CD4-positive, CD25-positive, alpha-beta regulatory T cell (primary cell): Measurements from ENCODE around the gene METTL26. TPM values are rescaled to one million over a fixed set of nuclear protein-coding genes. Genes with fewer than 3 reads are reported as not detected.
A peak's percentile ranks its signal among the peaks of the same experiment; 100 is the strongest.

Experiments
- ATAC-seq, 2 donors: fragments of 150-1000 bp; cut with Tn5 transposase; one replicate each; pipeline ENCODE4 v1.10.0; 2021; ENCODE audit warnings: low read depth in 2 of 2, moderate number of reproducible peaks in 2 of 2, moderate library complexity in 1 of 2
- DNase-seq, 3 donors: peaks; one replicate each; pipeline versions ENCODE4 v3.0.0 to v3.0.0-alpha.2; 2012 to 2022; ENCODE audit warnings: mixed read lengths in 1 of 3
- H3K27ac ChIP-seq: one replicate; pipeline ENCODE4 v1.7.0; 2013; ENCODE audit warnings: mild to moderate bottlenecking, low read length; ENCODE audit not compliant: insufficient read depth, poor library complexity, severe bottlenecking
- H3K27me3 ChIP-seq: one replicate; pipeline ENCODE4 v1.7.0; 2013; ENCODE audit warnings: low read length; ENCODE audit not compliant: control insufficient read depth, insufficient read depth
- H3K36me3 ChIP-seq: one replicate; pipeline ENCODE4 v1.7.0; 2013; ENCODE audit warnings: mild to moderate bottlenecking, low read length, moderate library complexity; ENCODE audit not compliant: control insufficient read depth, insufficient read depth
- H3K4me1 ChIP-seq: 2 replicates; pipeline ENCODE4 v1.7.0; 2013; ENCODE audit warnings: mild to moderate bottlenecking, low read length; ENCODE audit not compliant: insufficient read depth, control insufficient read depth, poor library complexity, severe bottlenecking
- H3K4me3 ChIP-seq: one replicate; pipeline ENCODE4 v1.7.0; 2013; ENCODE audit warnings: low read depth, mild to moderate bottlenecking, low read length, moderate library complexity
- H3K9me3 ChIP-seq, 2 experiments: 1 replicate in 1 of 2; 2 replicates in 1 of 2; pipeline ENCODE4 v1.7.0; 2013; ENCODE audit warnings: low read length in 2 of 2, mild to moderate bottlenecking in 1 of 2, moderate library complexity in 1 of 2; ENCODE audit not compliant: control insufficient read depth in 2 of 2
- H3K27ac Mint-ChIP-seq, 3 donors: one replicate each; pipeline ENCODE4 v1.8.0; 2020 to 2022; ENCODE audit warnings: mild to moderate bottlenecking in 3 of 3, mixed read lengths in 3 of 3, moderate library complexity in 2 of 3
- H3K27me3 Mint-ChIP-seq: one replicate; pipeline ENCODE4 v1.8.0; 2022; ENCODE audit warnings: mild to moderate bottlenecking, mixed read lengths
- H3K36me3 Mint-ChIP-seq: one replicate; pipeline ENCODE4 v1.8.0; 2020; ENCODE audit warnings: mixed read lengths
- H3K4me1 Mint-ChIP-seq, 4 donors: one replicate each; pipeline ENCODE4 v1.8.0; 2020 to 2022; ENCODE audit warnings: mixed read lengths in 4 of 4, mild to moderate bottlenecking in 1 of 4
- H3K4me3 Mint-ChIP-seq, 4 donors: one replicate each; pipeline ENCODE4 v1.8.0; 2020 to 2022; ENCODE audit warnings: mild to moderate bottlenecking in 4 of 4, mixed read lengths in 4 of 4, moderate library complexity in 3 of 4
- H3K9me3 Mint-ChIP-seq, 7 donors: one replicate each; pipeline ENCODE4 v1.8.0; 2020 to 2022; ENCODE audit warnings: mixed read lengths in 7 of 7, mild to moderate bottlenecking in 3 of 7, moderate library complexity in 2 of 7
- polyA plus RNA-seq, 4 donors: library from polyadenylated mRNA; unstranded; fragments of 300-500 nt; fragmentation: Illumina TruSeq; gene quantifications; one replicate each; pipeline ENCODE4 v1.2.3, GENCODE V29; 2021
- total RNA-seq: library from RNA; stranded (reverse); gene quantifications from one replicate; pipeline ENCODE4 v1.2.3, GENCODE V29; 2022

The METTL26 gene
- total and polyA plus RNA-seq, 5 donors from 2014 or later = 45.3 to 133 (median 83.4) TPM

DNA sequence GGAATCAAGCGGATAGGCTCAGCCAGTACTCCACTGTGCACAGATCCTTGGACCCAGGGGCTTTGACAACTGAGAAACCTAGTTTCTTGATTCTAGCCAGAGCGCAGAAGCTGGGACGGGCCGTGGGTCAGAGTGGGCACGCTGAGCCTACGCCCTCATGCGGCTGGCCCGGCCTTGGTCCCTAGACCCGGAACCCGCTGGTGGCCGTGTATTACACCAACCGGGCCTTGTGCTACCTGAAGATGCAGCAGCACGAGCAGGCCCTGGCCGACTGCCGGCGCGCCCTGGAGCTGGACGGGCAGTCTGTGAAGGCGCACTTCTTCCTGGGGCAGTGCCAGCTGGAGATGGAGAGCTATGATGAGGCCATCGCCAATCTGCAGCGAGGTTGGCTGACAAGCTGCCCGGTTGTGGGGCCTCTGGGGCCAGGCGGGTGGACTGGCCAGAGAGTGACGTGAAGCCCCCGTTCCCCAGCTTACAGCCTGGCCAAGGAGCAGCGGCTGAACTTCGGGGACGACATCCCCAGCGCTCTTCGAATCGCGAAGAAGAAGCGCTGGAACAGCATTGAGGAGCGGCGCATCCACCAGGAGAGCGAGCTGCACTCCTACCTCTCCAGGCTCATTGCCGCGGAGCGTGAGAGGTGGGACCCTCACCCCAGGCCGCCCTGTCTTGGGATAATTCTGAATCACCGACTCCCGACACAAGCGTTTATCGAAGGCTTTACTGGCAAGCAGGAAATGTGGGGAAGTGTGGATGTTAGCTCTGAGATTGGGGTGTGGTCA, 45.1 kb upstream of the METTL26 start:
- H3K4me1 Mint-ChIP-seq = peaks cover 0 to 44% (median 5%) of the 10 kb centered on the region in 4 donors

GRCh38 chr16:680625-680945, 44.5 kb upstream of the METTL26 start:
- Mint-ChIP-seq H3K9me3 (no peaks in the 10 kb centered on the region), H3K4me3 (peak overlapping the region; percentile 76 to 86 (median 76)), H3K4me1 (peaks cover 0 to 38% (median 5%) of the 10 kb centered on the region in 4 donors), H3K27me3 (no peaks in the 10 kb centered on the region), H3K36me3 (peaks cover 3% of the 10 kb centered on the region), H3K27ac (no peak overlapping the region)
- no peak for ATAC-seq
- DNase-seq = no peak
- H3K9me3 ChIP-seq = no peaks in the 10 kb centered on the region
- H3K36me3 ChIP-seq = peaks cover 9% of the 10 kb centered on the region
- H3K27ac ChIP-seq = peak overlapping the region; percentile 81
- peaks cover 44% of the 10 kb centered on the region for H3K4me1 ChIP-seq
- peak overlapping the region; percentile 58 for H3K4me3 ChIP-seq
- H3K27me3 ChIP-seq = no peaks in the 10 kb centered on the region

More for the DNA sequence above, 45.1 kb upstream of the METTL26 start:
- H3K27ac Mint-ChIP-seq = peak overlapping the region in 1 of 3 donors; percentile 69
- no peaks in the 10 kb centered on the region for H3K9me3 Mint-ChIP-seq
- ATAC-seq (no peak), DNase-seq (no peak)
- H3K4me3 Mint-ChIP-seq = peak overlapping the region; percentile 76 to 86 (median 76)
- no peaks in the 10 kb centered on the region for H3K9me3 ChIP-seq
- no peaks in the 10 kb centered on the region for H3K27me3 Mint-ChIP-seq
- H3K36me3 Mint-ChIP-seq = peaks cover 3% of the 10 kb centered on the region
- peaks cover 43% of the 10 kb centered on the region for H3K4me1 ChIP-seq
- H3K27ac ChIP-seq = peak overlapping the region; percentile 81
- no peaks in the 10 kb centered on the region for H3K27me3 ChIP-seq
- peaks cover 9% of the 10 kb centered on the region for H3K36me3 ChIP-seq
- H3K4me3 ChIP-seq = peak overlapping the region; percentile 58

DNA sequence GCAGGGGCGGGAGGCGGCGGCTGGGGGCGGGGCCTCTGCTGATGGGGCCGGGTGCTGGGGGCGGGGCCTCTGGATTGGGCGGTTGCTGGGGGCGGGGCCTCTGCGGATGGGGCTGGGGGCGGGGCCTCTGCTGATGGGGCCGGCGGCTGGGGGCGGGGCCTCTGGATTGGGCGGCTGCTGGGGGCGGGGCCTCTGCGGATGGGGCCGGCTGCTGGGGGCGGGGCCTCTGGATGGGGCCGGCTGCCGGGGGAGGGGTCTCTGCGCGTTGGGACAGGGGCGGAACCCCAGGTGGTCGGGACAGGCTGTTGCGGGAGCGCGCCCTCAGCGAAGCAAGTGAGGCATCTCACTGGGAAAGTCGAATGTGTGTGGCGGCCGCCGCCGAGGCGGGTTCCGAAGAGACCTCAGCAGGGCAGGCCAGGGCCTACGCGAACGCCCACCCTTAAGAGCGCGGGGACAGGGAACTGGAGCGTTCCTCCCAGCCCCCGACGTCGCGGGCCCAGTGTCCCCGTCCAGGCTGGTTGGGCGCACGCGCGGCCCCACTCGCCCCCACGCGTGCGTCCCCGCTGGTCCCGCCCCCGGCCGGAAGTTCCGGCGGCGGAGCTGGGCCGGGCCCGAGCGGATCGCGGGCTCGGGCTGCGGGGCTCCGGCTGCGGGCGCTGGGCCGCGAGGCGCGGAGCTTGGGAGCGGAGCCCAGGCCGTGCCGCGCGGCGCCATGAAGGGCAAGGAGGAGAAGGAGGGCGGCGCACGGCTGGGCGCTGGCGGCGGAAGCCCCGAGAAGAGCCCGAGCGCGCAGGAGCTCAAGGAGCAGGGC, 43.9 kb upstream of the METTL26 start, which contains the start of gene STUB1:
TSS of gene STUB1 (plus strand) at position 597 of the 811 bp plus-strand sequence. CDS start at position 713, 116 bp downstream.
- Mint-ChIP-seq H3K27ac (peak within 1 kb of the TSS in 2 of 3 donors; percentile 71 to 73), H3K36me3 (peaks cover 3% of the 10 kb centered on the region), H3K4me3 (peak within 1 kb of the TSS; percentile 83 to 93 (median 88)), H3K4me1 (peaks cover 0 to 41% (median 5%) of the 10 kb centered on the region in 4 donors), H3K27me3 (no peaks in the 10 kb centered on the region), H3K9me3 (no peaks in the 10 kb centered on the region)
- peak; percentile 81 to 84 (median 81) for DNase-seq
- Histone ChIP-seq H3K9me3 (no peaks in the 10 kb centered on the region), H3K27ac (peak within 1 kb of the TSS; percentile 81), H3K4me1 (peaks cover 47% of the 10 kb centered on the region), H3K4me3 (peak within 1 kb of the TSS; percentile 58), H3K27me3 (no peaks in the 10 kb centered on the region), H3K36me3 (peaks cover 9% of the 10 kb centered on the region)
- peak; percentile 41 to 42 for ATAC-seq

DNA sequence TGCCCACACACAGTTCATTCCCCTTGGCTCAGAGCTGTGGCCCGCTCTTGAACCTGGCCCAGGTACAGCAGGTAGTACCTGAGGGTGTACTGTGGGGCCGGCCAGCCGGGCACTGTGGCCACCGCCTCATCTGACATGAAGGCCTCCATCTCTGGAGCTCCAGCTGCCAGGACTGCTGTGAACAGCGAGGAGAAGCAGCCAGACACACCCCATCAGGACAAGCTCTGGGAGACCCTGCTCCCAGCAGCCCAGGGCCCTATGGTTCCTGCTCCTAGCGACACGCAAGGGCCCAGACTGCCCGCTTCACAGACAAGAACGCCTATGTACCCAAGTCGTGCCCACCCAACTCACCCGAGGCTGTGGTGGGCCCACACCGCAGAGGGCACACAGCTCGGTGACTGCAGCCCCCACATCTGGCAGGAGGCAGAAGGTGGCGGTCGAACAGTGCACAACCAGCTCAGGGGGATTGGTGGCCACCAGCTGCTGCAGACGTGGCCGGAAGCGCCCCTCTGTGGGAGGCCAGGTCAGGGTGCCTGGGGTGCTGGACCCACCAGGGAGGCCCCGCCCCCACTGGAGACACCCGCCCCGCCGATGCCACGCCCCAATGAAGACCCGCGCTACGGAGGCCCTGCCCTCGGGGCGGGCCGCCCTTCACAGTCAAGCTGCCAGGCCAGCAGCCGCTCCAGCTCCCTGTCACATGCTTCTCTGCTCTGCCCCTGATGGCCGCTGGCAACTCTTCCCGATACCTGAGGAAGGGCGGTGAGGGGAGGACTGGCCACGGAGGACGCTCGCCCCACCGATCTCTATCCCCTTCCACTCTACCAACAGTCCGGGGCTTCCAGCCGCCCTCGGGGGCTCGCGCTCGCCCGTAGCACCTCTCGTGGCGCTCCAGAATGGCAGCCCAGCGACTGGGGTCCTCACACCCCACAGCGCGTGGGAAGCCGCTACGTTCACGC, 43.0 kb upstream of the METTL26 start:
- Mint-ChIP-seq H3K27ac (peak overlapping the region in 1 of 3 donors; percentile 88), H3K36me3 (peaks cover 3% of the 10 kb centered on the region), H3K27me3 (no peaks in the 10 kb centered on the region), H3K4me3 (peak overlapping the region; percentile 84 to 93 (median 85)), H3K9me3 (no peaks in the 10 kb centered on the region), H3K4me1 (peaks cover 0 to 42% (median 5%) of the 10 kb centered on the region in 4 donors)
- ATAC-seq = no peak
- Histone ChIP-seq H3K27me3 (no peaks in the 10 kb centered on the region), H3K27ac (peak overlapping the region; percentile 69), H3K36me3 (peaks cover 9% of the 10 kb centered on the region), H3K4me3 (no peak overlapping the region), H3K9me3 (no peaks in the 10 kb centered on the region), H3K4me1 (peaks cover 44% of the 10 kb centered on the region)
- peak in 2 of 3 donors; percentile 46 to 57 for DNase-seq

DNA sequence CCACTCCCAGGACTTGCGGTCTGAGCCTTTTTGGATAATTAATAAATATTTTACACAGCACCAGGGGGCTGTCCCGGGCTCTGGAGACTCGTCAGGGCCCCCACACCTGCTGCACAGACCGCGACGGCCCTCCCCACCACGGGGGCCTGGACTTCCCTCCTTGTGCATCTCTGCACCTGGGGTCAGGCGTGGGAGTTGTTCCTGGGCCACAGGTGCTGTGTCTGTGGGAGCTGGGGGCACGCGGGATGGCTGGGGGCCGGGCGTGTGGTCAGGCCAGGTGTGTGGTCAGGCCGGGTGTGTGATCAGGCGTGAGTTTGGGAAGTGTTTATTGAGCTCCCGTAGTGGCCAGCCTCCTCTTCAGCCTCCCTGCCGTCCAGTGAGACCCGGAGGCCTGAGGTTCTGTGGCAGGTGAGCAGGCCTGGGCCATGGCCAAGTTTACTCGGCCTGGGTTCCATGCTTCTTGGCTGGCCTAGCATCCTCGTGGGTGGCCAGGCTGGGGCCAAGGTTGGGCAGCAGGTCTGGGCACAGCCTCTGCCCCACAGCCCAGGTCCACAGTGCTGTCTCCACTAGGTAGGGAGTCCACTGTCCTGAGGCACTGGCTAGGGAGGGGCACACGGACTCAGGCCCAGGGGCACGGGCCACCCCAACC, 42.2 kb upstream of the METTL26 start:
- no peak overlapping the region for H3K27ac Mint-ChIP-seq
- H3K36me3 Mint-ChIP-seq = peaks cover 3% of the 10 kb centered on the region
- H3K27ac ChIP-seq = no peak overlapping the region
- peaks cover 38% of the 10 kb centered on the region for H3K4me1 ChIP-seq
- no peak for DNase-seq
- H3K36me3 ChIP-seq = peaks cover 9% of the 10 kb centered on the region
- H3K4me3 ChIP-seq = no peak overlapping the region
- no peaks in the 10 kb centered on the region for H3K27me3 Mint-ChIP-seq
- H3K27me3 ChIP-seq = no peaks in the 10 kb centered on the region
- no peak for ATAC-seq
- no peaks in the 10 kb centered on the region for H3K9me3 Mint-ChIP-seq
- peaks cover 0 to 39% (median 5%) of the 10 kb centered on the region in 4 donors for H3K4me1 Mint-ChIP-seq
- H3K4me3 Mint-ChIP-seq = peak overlapping the region in 2 of 4 donors; percentile 85 to 93
- no peaks in the 10 kb centered on the region for H3K9me3 ChIP-seq

DNA sequence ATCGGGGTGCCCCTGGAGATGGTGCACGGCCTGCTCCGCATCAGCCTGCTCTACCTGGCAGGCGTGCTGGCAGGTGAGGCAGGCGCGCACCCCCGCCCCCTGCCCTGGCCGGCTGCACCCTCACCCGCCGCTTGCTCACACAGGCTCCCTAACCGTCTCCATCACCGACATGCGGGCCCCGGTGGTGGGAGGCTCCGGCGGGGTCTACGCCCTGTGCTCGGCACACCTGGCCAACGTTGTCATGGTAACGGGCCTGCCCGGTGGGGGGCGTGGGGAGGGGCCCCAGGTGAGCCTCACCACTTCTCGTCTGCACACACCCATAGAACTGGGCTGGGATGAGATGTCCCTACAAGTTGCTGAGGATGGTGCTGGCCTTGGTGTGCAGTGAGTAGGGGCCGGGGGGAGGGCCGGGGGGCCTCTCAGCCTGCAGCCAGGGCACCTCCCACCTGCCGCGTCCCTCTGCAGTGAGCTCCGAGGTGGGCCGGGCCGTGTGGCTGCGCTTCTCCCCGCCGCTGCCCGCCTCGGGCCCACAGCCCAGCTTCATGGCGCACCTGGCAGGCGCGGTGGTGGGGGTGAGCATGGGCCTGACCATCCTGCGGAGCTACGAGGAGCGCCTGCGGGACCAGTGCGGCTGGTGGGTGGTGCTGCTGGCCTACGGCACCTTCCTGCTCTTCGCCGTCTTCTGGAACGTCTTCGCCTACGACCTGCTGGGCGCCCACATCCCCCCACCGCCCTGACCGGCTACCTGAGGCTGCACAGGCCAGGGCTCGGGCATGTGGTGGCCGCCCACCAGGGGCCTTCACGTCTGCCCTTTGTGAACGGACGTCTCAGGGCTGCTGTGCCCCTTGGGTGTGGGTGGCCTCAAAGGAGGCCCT, 41.4 kb upstream of the METTL26 start:
- Mint-ChIP-seq H3K4me1 (peaks cover 0 to 32% (median 4%) of the 10 kb centered on the region in 4 donors), H3K4me3 (peak overlapping the region in 2 of 4 donors; percentile 29 to 43)

More for the DNA sequence above, 41.4 kb upstream of the METTL26 start:
- ATAC-seq (no peak), DNase-seq (no peak)
- Histone ChIP-seq H3K4me1 (peaks cover 34% of the 10 kb centered on the region), H3K36me3 (peaks cover 12% of the 10 kb centered on the region), H3K27ac (no peak overlapping the region), H3K9me3 (no peaks in the 10 kb centered on the region), H3K27me3 (no peaks in the 10 kb centered on the region), H3K4me3 (no peak overlapping the region)
- Mint-ChIP-seq H3K9me3 (no peaks in the 10 kb centered on the region), H3K36me3 (peaks cover 2% of the 10 kb centered on the region), H3K27me3 (no peaks in the 10 kb centered on the region), H3K27ac (no peak overlapping the region)
